Large intestine (tissue), 3 donors: ENCODE data around the gene PAK6. TPM values are rescaled to one million over a fixed set of nuclear protein-coding genes. Genes with fewer than 3 reads are reported as not detected.

Source experiments
- DNase-seq, 2 donors: peaks; one replicate each; pipeline versions ENCODE4 v3.0.0 to v3.0.0-alpha.2; 2013
- H3K27ac ChIP-seq: one replicate; pipeline ENCODE4 v1.5.1; 2013; ENCODE audit warnings: low read length
- H3K27me3 ChIP-seq: 2 replicates; pipeline ENCODE4 v1.6.1; 2013; ENCODE audit warnings: low read length; ENCODE audit not compliant: control insufficient read depth, insufficient read depth
- H3K36me3 ChIP-seq: 2 replicates; pipeline ENCODE4 v1.6.1; 2013; ENCODE audit warnings: low read length; ENCODE audit not compliant: control insufficient read depth, insufficient read depth
- H3K4me1 ChIP-seq: one replicate; pipeline ENCODE4 v1.6.1; 2013; ENCODE audit warnings: low read length; ENCODE audit not compliant: control insufficient read depth, insufficient read depth
- H3K4me3 ChIP-seq: one replicate; pipeline ENCODE4 v1.5.1; 2013; ENCODE audit warnings: low read length
- H3K9me3 ChIP-seq: one replicate; pipeline ENCODE4 v1.6.1; 2013; ENCODE audit warnings: mild to moderate bottlenecking, low read depth, low read length, moderate library complexity; ENCODE audit not compliant: control insufficient read depth
- WGBS: methylation state at CpG from one replicate; pipeline ENCODE4 v1.1.5; 2013; ENCODE audit warnings: low lambda C conversion rate; ENCODE audit not compliant: insufficient coverage; 5-methylcytosine and 5-hydroxymethylcytosine counted together
- polyA plus RNA-seq: library from polyadenylated mRNA; unstranded; fragments of 120-200 nt; gene quantifications from one replicate; pipeline ENCODE4 v1.2.1, GENCODE V29; 2013

PAK6 gene
- polyA plus RNA-seq, 1 donor: 14.8 TPM

- no peak overlapping the region for H3K27ac ChIP-seq
- H3K27me3 ChIP-seq: no peaks in the 10 kb centered on the region
- no peaks in the 10 kb centered on the region for H3K9me3 ChIP-seq
- DNase-seq: no peak
- peaks cover 3% of the 10 kb centered on the region for H3K36me3 ChIP-seq
- peaks cover 11% of the 10 kb centered on the region for H3K4me1 ChIP-seq
- H3K4me3 ChIP-seq: no peak overlapping the region
These were observed 12.1 kb upstream of the PAK6 start for GRCh38 chr15:40226736-40227135.

- WGBS: 100% methylated on average over 1 of the region's 5 CpGs
- no peak overlapping the region for H3K27ac ChIP-seq
- DNase-seq: no peak
These were observed 9.5 kb upstream of the PAK6 start for GRCh38 chr15:40229316-40229715.

GRCh38 chr15:40229956-40230355 is 8.9 kb upstream of the PAK6 start:
- Histone ChIP-seq H3K27ac (no peak overlapping the region), H3K9me3 (no peaks in the 10 kb centered on the region), H3K4me1 (no peaks in the 10 kb centered on the region), H3K36me3 (peaks cover 3% of the 10 kb centered on the region), H3K27me3 (no peaks in the 10 kb centered on the region), H3K4me3 (no peak overlapping the region)
- WGBS: no CpG with 5 or more reads among the region's 1 CpG
- no peak for DNase-seq

More at GRCh38 chr15:40229316-40229715, 9.5 kb upstream of the PAK6 start:
- no peaks in the 10 kb centered on the region for H3K9me3 ChIP-seq
- no peak overlapping the region for H3K4me3 ChIP-seq
- no peaks in the 10 kb centered on the region for H3K4me1 ChIP-seq
- H3K36me3 ChIP-seq: peaks cover 3% of the 10 kb centered on the region
- H3K27me3 ChIP-seq: no peaks in the 10 kb centered on the region

GRCh38 chr15:40232625-40233070 is 6.2 kb upstream of the PAK6 start:
- H3K4me3 ChIP-seq: no peak overlapping the region
- no peak for DNase-seq
- H3K4me1 ChIP-seq: no peaks in the 10 kb centered on the region
- H3K9me3 ChIP-seq: no peaks in the 10 kb centered on the region
- H3K27me3 ChIP-seq: no peaks in the 10 kb centered on the region
- H3K36me3 ChIP-seq: peaks cover 3% of the 10 kb centered on the region
- H3K27ac ChIP-seq: no peak overlapping the region
- no CpG with 5 or more reads among the region's 7 CpGs for WGBS

GRCh38 chr15:40233727-40234577 is 4.9 kb upstream of the PAK6 start:
- Histone ChIP-seq H3K9me3 (no peaks in the 10 kb centered on the region), H3K27me3 (peaks cover 6% of the 10 kb centered on the region), H3K4me1 (peaks cover 4% of the 10 kb centered on the region), H3K27ac (no peak overlapping the region), H3K4me3 (no peak overlapping the region), H3K36me3 (peaks cover 3% of the 10 kb centered on the region)
- WGBS: no CpG with 5 or more reads among the region's 11 CpGs
- DNase-seq: no peak

GRCh38 chr15:40234783-40235182 is 4.1 kb upstream of the PAK6 start:
- Histone ChIP-seq H3K4me3 (no peak overlapping the region), H3K27ac (no peak overlapping the region), H3K36me3 (peaks cover 2% of the 10 kb centered on the region), H3K9me3 (no peaks in the 10 kb centered on the region), H3K27me3 (peaks cover 13% of the 10 kb centered on the region), H3K4me1 (peaks cover 9% of the 10 kb centered on the region)
- DNase-seq: no peak
- WGBS: no CpG with 5 or more reads among the region's 4 CpGs

- Histone ChIP-seq H3K4me1 (peaks cover 9% of the 10 kb centered on the region), H3K9me3 (no peaks in the 10 kb centered on the region), H3K27ac (no peak overlapping the region), H3K36me3 (no peaks in the 10 kb centered on the region), H3K27me3 (peaks cover 17% of the 10 kb centered on the region), H3K4me3 (no peak overlapping the region)
- DNase-seq: no peak
- WGBS: no CpG with 5 or more reads among the region's 4 CpGs
These were observed 3.5 kb upstream of the PAK6 start for GRCh38 chr15:40235201-40235885.

- no peak for DNase-seq
- no peak overlapping the region for H3K27ac ChIP-seq
- H3K4me1 ChIP-seq: peaks cover 9% of the 10 kb centered on the region
- H3K4me3 ChIP-seq: peak overlapping the region; percentile 20
- no peaks in the 10 kb centered on the region for H3K36me3 ChIP-seq
- no peaks in the 10 kb centered on the region for H3K9me3 ChIP-seq
- H3K27me3 ChIP-seq: peaks cover 17% of the 10 kb centered on the region
- WGBS: no CpG with 5 or more reads among the region's 5 CpGs
These were observed 485 bp downstream of the PAK6 start for GRCh38 chr15:40239404-40239692.

GRCh38 chr15:40239693-40240618 is 1.1 kb downstream of the PAK6 start:
- no peaks in the 10 kb centered on the region for H3K36me3 ChIP-seq
- peaks cover 13% of the 10 kb centered on the region for H3K4me1 ChIP-seq
- H3K27me3 ChIP-seq: peaks cover 17% of the 10 kb centered on the region
- WGBS: no CpG with 5 or more reads among the region's 19 CpGs
- H3K27ac ChIP-seq: no peak overlapping the region
- DNase-seq: no peak
- no peak overlapping the region for H3K4me3 ChIP-seq
- no peaks in the 10 kb centered on the region for H3K9me3 ChIP-seq

- no peak overlapping the region for H3K4me3 ChIP-seq
- no peaks in the 10 kb centered on the region for H3K36me3 ChIP-seq
- no CpG with 5 or more reads among the region's 10 CpGs for WGBS
- H3K27me3 ChIP-seq: peaks cover 17% of the 10 kb centered on the region
- H3K4me1 ChIP-seq: peaks cover 20% of the 10 kb centered on the region
- H3K9me3 ChIP-seq: no peaks in the 10 kb centered on the region
- DNase-seq: no peak
- H3K27ac ChIP-seq: no peak overlapping the region
These were observed 1.9 kb downstream of the PAK6 start for GRCh38 chr15:40240619-40241221.
